IPS-20b (cell line): ENCODE data around the gene IL10RA.

Source experiments
- H3K27ac ChIP-seq: one replicate; pipeline ENCODE4 v1.5.1; 2013; ENCODE audit warnings: low read length
- H3K27me3 ChIP-seq: 2 replicates; pipeline ENCODE4 v1.6.1; 2013; ENCODE audit warnings: mild to moderate bottlenecking, low read length, inconsistent platforms; ENCODE audit not compliant: insufficient read depth
- H3K36me3 ChIP-seq: 2 replicates; pipeline ENCODE4 v1.6.1; 2013; ENCODE audit warnings: low read depth, mild to moderate bottlenecking, inconsistent platforms, low read length, moderate library complexity; ENCODE audit not compliant: insufficient read depth
- H3K4me1 ChIP-seq: 2 replicates; pipeline ENCODE4 v1.6.1; 2013; ENCODE audit warnings: mild to moderate bottlenecking, control low read depth, inconsistent platforms, low read length, moderate library complexity; ENCODE audit not compliant: insufficient read depth
- H3K4me3 ChIP-seq: 2 replicates; pipeline ENCODE4 v1.5.1; 2013; ENCODE audit warnings: mild to moderate bottlenecking, low read length, inconsistent platforms
- H3K9ac ChIP-seq: 2 replicates; pipeline ENCODE4 v1.6.1; 2013; ENCODE audit warnings: low read depth, mild to moderate bottlenecking, inconsistent platforms, low read length, moderate library complexity
- H3K9me3 ChIP-seq: 2 replicates; pipeline ENCODE4 v1.6.1; 2013; ENCODE audit warnings: mild to moderate bottlenecking, low read depth, low read length, inconsistent platforms; ENCODE audit not compliant: insufficient read depth

The IL10RA gene

GRCh38 chr11:118016104-118016503, 29.9 kb downstream of the IL10RA start:
- Histone ChIP-seq H3K4me1 (no peaks in the 10 kb centered on the region), H3K4me3 (no peak overlapping the region), H3K9me3 (no peaks in the 10 kb centered on the region; the same call in 1 of the 2 replicates), H3K27me3 (no peaks in the 10 kb centered on the region; the same call in 1 of the 2 replicates), H3K27ac (no peak overlapping the region), H3K9ac (no peak overlapping the region), H3K36me3 (no peaks in the 10 kb centered on the region)

GRCh38 chr11:118017111-118017510, 30.9 kb downstream of the IL10RA start:
- Histone ChIP-seq H3K4me1 (no peaks in the 10 kb centered on the region), H3K27ac (no peak overlapping the region), H3K9me3 (no peaks in the 10 kb centered on the region; the same call in 1 of the 2 replicates), H3K4me3 (no peak overlapping the region), H3K27me3 (no peaks in the 10 kb centered on the region; the same call in 1 of the 2 replicates), H3K36me3 (no peaks in the 10 kb centered on the region), H3K9ac (no peak overlapping the region)

- H3K4me3 ChIP-seq: no peak overlapping the region
- H3K27ac ChIP-seq: no peak overlapping the region
- H3K9me3 ChIP-seq: no peaks in the 10 kb centered on the region; the same call in 1 of the 2 replicates
- no peak overlapping the region for H3K9ac ChIP-seq
- H3K27me3 ChIP-seq: no peaks in the 10 kb centered on the region; the same call in 1 of the 2 replicates
- H3K4me1 ChIP-seq: no peaks in the 10 kb centered on the region
- no peaks in the 10 kb centered on the region for H3K36me3 ChIP-seq
These were observed 31.6 kb downstream of the IL10RA start for GRCh38 chr11:118017631-118018315.

- Histone ChIP-seq H3K4me3 (no peak overlapping the region), H3K4me1 (no peaks in the 10 kb centered on the region), H3K9ac (no peak overlapping the region), H3K27ac (no peak overlapping the region), H3K9me3 (no peaks in the 10 kb centered on the region; the same call in 1 of the 2 replicates), H3K36me3 (no peaks in the 10 kb centered on the region), H3K27me3 (no peaks in the 10 kb centered on the region; the same call in 1 of the 2 replicates)
These were observed 32.2 kb downstream of the IL10RA start for GRCh38 chr11:118018401-118018800.

- H3K9me3 ChIP-seq: no peaks in the 10 kb centered on the region; the same call in 1 of the 2 replicates
- H3K4me3 ChIP-seq: no peak overlapping the region
- H3K9ac ChIP-seq: no peak overlapping the region
- no peaks in the 10 kb centered on the region for H3K4me1 ChIP-seq
- no peaks in the 10 kb centered on the region for H3K36me3 ChIP-seq
- no peak overlapping the region for H3K27ac ChIP-seq
- no peaks in the 10 kb centered on the region; the same call in 1 of the 2 replicates for H3K27me3 ChIP-seq
These were observed 35.0 kb downstream of the IL10RA start for GRCh38 chr11:118021146-118021545.

GRCh38 chr11:118027694-118028093, 41.5 kb downstream of the IL10RA start:
- no peak overlapping the region for H3K4me3 ChIP-seq
- no peaks in the 10 kb centered on the region for H3K27me3 ChIP-seq
- no peaks in the 10 kb centered on the region for H3K4me1 ChIP-seq
- H3K9ac ChIP-seq: no peak overlapping the region
- no peaks in the 10 kb centered on the region for H3K9me3 ChIP-seq
- no peak overlapping the region for H3K27ac ChIP-seq
- no peaks in the 10 kb centered on the region for H3K36me3 ChIP-seq

GRCh38 chr11:118028626-118029025, 42.4 kb downstream of the IL10RA start:
- Histone ChIP-seq H3K4me3 (no peak overlapping the region), H3K9ac (no peak overlapping the region), H3K9me3 (no peaks in the 10 kb centered on the region), H3K27ac (no peak overlapping the region), H3K36me3 (no peaks in the 10 kb centered on the region), H3K4me1 (no peaks in the 10 kb centered on the region), H3K27me3 (no peaks in the 10 kb centered on the region)

- H3K9ac ChIP-seq: no peak overlapping the region
- H3K27ac ChIP-seq: no peak overlapping the region
- no peaks in the 10 kb centered on the region for H3K27me3 ChIP-seq
- no peaks in the 10 kb centered on the region for H3K9me3 ChIP-seq
- H3K4me1 ChIP-seq: no peaks in the 10 kb centered on the region
- no peak overlapping the region for H3K4me3 ChIP-seq
- H3K36me3 ChIP-seq: no peaks in the 10 kb centered on the region
These were observed 47.2 kb downstream of the IL10RA start for GRCh38 chr11:118033443-118033842.

GRCh38 chr11:118042141-118042540, 55.9 kb downstream of the IL10RA start:
- Histone ChIP-seq H3K9me3 (no peaks in the 10 kb centered on the region), H3K4me1 (no peaks in the 10 kb centered on the region), H3K27me3 (no peaks in the 10 kb centered on the region), H3K4me3 (no peak overlapping the region), H3K36me3 (no peaks in the 10 kb centered on the region), H3K9ac (no peak overlapping the region), H3K27ac (no peak overlapping the region)

- Histone ChIP-seq H3K27ac (no peak overlapping the region), H3K4me3 (no peak overlapping the region), H3K9ac (no peak overlapping the region), H3K4me1 (no peaks in the 10 kb centered on the region), H3K9me3 (no peaks in the 10 kb centered on the region), H3K27me3 (no peaks in the 10 kb centered on the region), H3K36me3 (no peaks in the 10 kb centered on the region)
These were observed 56.6 kb downstream of the IL10RA start for GRCh38 chr11:118042796-118043195.

GRCh38 chr11:118045191-118045590, 59.0 kb downstream of the IL10RA start:
- no peak overlapping the region for H3K9ac ChIP-seq
- H3K4me1 ChIP-seq: no peaks in the 10 kb centered on the region
- no peak overlapping the region for H3K27ac ChIP-seq
- H3K4me3 ChIP-seq: no peak overlapping the region
- H3K9me3 ChIP-seq: no peaks in the 10 kb centered on the region
- no peaks in the 10 kb centered on the region for H3K27me3 ChIP-seq
- no peaks in the 10 kb centered on the region for H3K36me3 ChIP-seq
